SK-N-SH (cell line): ENCODE measurements around the gene SUMO2.

Experiments
- CHD2 ChIP-seq: fragments of 150-350 bp; IDR thresholded peaks from 2 replicates; pipeline ENCODE4 v1.6.1; 2018; ENCODE audit warnings: low read length; ENCODE audit not compliant: partially characterized antibody
- ELF1 ChIP-seq: IDR thresholded peaks from 2 replicates; pipeline ENCODE4 v1.4.0; 2012
- EP300 ChIP-seq, 2 experiments: IDR thresholded peaks; 2 replicates each; pipeline versions ENCODE4 v1.4.0 to v1.6.1; 2012; ENCODE audit warnings: borderline replicate concordance in 1 of 2, low read depth in 1 of 2, low read length in 1 of 2
- FOXJ3 ChIP-seq: sonication (generic); formaldehyde crosslinking; IDR thresholded peaks from 2 replicates; pipeline ENCODE4 v1.5.1; 2020; ENCODE audit warnings: mild to moderate bottlenecking, missing genetic modification reagents
- GATA2 ChIP-seq: sonication (generic); formaldehyde crosslinking; IDR thresholded peaks from 2 replicates; pipeline ENCODE4 v1.5.0; 2020; ENCODE audit warnings: mild to moderate bottlenecking, missing genetic modification reagents
- MXI1 ChIP-seq: IDR thresholded peaks from 2 replicates; pipeline ENCODE4 v1.6.1; 2012; ENCODE audit warnings: mild to moderate bottlenecking, low read depth, low read length, improper control_type of control experiment
- NRF1 ChIP-seq: IDR thresholded peaks from 2 replicates; pipeline ENCODE4 v1.6.1; 2012; ENCODE audit warnings: low read depth, mild to moderate bottlenecking, low read length
- POLR2AphosphoS5 ChIP-seq: IDR thresholded peaks from 2 replicates; pipeline ENCODE4 v1.6.1; 2012; ENCODE audit warnings: low read depth, low read length
- RCOR1 ChIP-seq: fragments of 150-350 bp; IDR thresholded peaks from 2 replicates; pipeline ENCODE4 v1.6.1; 2017; ENCODE audit warnings: antibody characterized with exemption, low read length
- RFX5 ChIP-seq: IDR thresholded peaks from 2 replicates; pipeline ENCODE4 v1.6.1; 2012; ENCODE audit warnings: mild to moderate bottlenecking, improper control_type of control experiment, low read length
- RXRA ChIP-seq: IDR thresholded peaks from 2 replicates; pipeline ENCODE4 v1.4.0; 2012; ENCODE audit warnings: low read depth, mild to moderate bottlenecking, borderline replicate concordance
- TF ChIP-seq, protein P1 (sequence below): fragments of 200-600 bp; sonication (generic); IDR thresholded peaks from 2 replicates; pipeline ENCODE4 v1.6.1; 2017; ENCODE audit warnings: antibody characterized with exemption, mild to moderate bottlenecking, moderate library complexity
- TF ChIP-seq, protein P2 (sequence below): IDR thresholded peaks from 2 replicates; pipeline ENCODE4 v1.6.1; 2012; ENCODE audit warnings: mild to moderate bottlenecking, low read depth, low read length, moderate library complexity
- TF ChIP-seq, protein P3 (sequence below): fragments of 150-350 bp; IDR thresholded peaks from 2 replicates; pipeline ENCODE4 v1.6.1; 2017; ENCODE audit warnings: antibody characterized with exemption, low read length, low read depth, borderline replicate concordance

DNA sequence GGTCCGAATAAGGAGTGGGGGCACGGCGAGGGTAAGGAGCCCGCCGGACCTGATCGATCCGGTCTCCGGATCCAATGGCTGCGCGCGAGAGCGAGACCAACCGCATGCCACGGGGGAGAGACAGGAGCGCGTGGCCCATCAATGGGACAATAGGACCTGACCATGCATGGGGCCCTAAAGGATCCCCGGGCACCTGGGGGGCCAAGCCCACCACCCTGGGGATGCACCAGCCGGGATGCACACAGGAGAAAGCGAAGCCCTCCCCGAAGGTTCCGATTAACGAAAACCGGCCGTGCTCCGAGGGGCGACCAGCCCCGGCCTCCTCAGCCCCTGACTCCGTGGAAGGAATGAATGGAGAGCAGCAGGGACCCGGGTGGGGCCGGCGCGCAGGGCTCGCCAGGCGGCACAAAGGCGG lies 29.0 kb downstream of the SUMO2 start:
- TF ChIP-seq NRF1 (no peak), FOXJ3 (CRISPR knock-in tag) (no peak), POLR2AphosphoS5 (no peak), CHD2 (no peak), ELF1 (no peak), MXI1 (no peak; the same call in 1 of the 2 replicates), EP300 (IDR thresholded peaks at IDR 0.05; ENCODE audit: borderline replicate concordance in 1 of 2, low read depth in 1 of 2, low read length in 1 of 2) (no peak), RFX5 (no peak), RCOR1 (no peak), RXRA (no peak), GATA2 (CRISPR knock-in tag) (no peak)
- TF ChIP-seq, protein P1, sequence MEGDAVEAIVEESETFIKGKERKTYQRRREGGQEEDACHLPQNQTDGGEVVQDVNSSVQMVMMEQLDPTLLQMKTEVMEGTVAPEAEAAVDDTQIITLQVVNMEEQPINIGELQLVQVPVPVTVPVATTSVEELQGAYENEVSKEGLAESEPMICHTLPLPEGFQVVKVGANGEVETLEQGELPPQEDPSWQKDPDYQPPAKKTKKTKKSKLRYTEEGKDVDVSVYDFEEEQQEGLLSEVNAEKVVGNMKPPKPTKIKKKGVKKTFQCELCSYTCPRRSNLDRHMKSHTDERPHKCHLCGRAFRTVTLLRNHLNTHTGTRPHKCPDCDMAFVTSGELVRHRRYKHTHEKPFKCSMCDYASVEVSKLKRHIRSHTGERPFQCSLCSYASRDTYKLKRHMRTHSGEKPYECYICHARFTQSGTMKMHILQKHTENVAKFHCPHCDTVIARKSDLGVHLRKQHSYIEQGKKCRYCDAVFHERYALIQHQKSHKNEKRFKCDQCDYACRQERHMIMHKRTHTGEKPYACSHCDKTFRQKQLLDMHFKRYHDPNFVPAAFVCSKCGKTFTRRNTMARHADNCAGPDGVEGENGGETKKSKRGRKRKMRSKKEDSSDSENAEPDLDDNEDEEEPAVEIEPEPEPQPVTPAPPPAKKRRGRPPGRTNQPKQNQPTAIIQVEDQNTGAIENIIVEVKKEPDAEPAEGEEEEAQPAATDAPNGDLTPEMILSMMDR, result no peak
- TF ChIP-seq, protein P2, sequence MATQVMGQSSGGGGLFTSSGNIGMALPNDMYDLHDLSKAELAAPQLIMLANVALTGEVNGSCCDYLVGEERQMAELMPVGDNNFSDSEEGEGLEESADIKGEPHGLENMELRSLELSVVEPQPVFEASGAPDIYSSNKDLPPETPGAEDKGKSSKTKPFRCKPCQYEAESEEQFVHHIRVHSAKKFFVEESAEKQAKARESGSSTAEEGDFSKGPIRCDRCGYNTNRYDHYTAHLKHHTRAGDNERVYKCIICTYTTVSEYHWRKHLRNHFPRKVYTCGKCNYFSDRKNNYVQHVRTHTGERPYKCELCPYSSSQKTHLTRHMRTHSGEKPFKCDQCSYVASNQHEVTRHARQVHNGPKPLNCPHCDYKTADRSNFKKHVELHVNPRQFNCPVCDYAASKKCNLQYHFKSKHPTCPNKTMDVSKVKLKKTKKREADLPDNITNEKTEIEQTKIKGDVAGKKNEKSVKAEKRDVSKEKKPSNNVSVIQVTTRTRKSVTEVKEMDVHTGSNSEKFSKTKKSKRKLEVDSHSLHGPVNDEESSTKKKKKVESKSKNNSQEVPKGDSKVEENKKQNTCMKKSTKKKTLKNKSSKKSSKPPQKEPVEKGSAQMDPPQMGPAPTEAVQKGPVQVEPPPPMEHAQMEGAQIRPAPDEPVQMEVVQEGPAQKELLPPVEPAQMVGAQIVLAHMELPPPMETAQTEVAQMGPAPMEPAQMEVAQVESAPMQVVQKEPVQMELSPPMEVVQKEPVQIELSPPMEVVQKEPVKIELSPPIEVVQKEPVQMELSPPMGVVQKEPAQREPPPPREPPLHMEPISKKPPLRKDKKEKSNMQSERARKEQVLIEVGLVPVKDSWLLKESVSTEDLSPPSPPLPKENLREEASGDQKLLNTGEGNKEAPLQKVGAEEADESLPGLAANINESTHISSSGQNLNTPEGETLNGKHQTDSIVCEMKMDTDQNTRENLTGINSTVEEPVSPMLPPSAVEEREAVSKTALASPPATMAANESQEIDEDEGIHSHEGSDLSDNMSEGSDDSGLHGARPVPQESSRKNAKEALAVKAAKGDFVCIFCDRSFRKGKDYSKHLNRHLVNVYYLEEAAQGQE, result no peak
- TF ChIP-seq, protein P3, sequence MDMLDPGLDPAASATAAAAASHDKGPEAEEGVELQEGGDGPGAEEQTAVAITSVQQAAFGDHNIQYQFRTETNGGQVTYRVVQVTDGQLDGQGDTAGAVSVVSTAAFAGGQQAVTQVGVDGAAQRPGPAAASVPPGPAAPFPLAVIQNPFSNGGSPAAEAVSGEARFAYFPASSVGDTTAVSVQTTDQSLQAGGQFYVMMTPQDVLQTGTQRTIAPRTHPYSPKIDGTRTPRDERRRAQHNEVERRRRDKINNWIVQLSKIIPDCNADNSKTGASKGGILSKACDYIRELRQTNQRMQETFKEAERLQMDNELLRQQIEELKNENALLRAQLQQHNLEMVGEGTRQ, result no peak
